H1 (cell line): ENCODE results near the gene FAF2. TPM values are rescaled to one million over a fixed set of nuclear protein-coding genes. Genes with fewer than 3 reads are reported as not detected.

Experiments
- ASH2L ChIP-seq: fragments of 200-600, 300-600 bp; sonication (generic); IDR thresholded peaks from one replicate; pipeline ENCODE4 v1.7.1; 2017; ENCODE audit warnings: low read length
- HDAC6 ChIP-seq: IDR thresholded peaks from one replicate; pipeline ENCODE4 v1.7.1; 2012; ENCODE audit warnings: low read depth, mild to moderate bottlenecking, inconsistent platforms, low read length, moderate library complexity
- JUN ChIP-seq: IDR thresholded peaks from 2 replicates; pipeline ENCODE4 v1.6.1; 2011; ENCODE audit warnings: low read depth, mild to moderate bottlenecking, improper control_type of control experiment, low read length
- RAD21 ChIP-seq, 2 experiments: IDR thresholded peaks in 1 of 2; conservative IDR thresholded peaks in 1 of 2; 2 replicates each; pipeline ENCODE4 v1.6.1; 2011; ENCODE audit warnings: low read depth in 2 of 2, low read length in 2 of 2, improper control_type of control experiment in 1 of 2, inconsistent platforms in 1 of 2, mild to moderate bottlenecking in 1 of 2, moderate library complexity in 1 of 2
- RXRA ChIP-seq: IDR thresholded peaks from 2 replicates; pipeline ENCODE4 v1.6.1; 2011; ENCODE audit warnings: low read depth, mild to moderate bottlenecking, low read length, moderate library complexity; ENCODE audit not compliant: insufficient read depth
- TEAD4 ChIP-seq: IDR thresholded peaks from 2 replicates; pipeline ENCODE4 v1.6.1; 2012; ENCODE audit warnings: low read depth, low read length, inconsistent platforms, mixed read lengths
- polyA plus RNA-seq, 7 experiments: library from polyadenylated mRNA; depleted of rRNA in 3 of 7; stranded (reverse) in 5 of 7; unstranded in 2 of 7; fragments of >200 nt in 5 of 7; fragments of 200-250 nt in 2 of 7; gene quantifications; 1 replicate in 5 of 7; 2 replicates in 1 of 7; 4 replicates in 1 of 7; pipeline versions ENCODE4 v1.2.1 to v1.2.3, GENCODE V29; 2011 to 2013; ENCODE audit warnings: missing spikeins in 2 of 7, mixed read lengths in 2 of 7
- total RNA-seq: library from RNA; stranded (reverse); fragmentation: NEBNext Ultra II Directional; extraction: Animal tissue kit (Norgen Biotek cat#: 25700); gene quantifications from 2 replicates; pipeline ENCODE4 v1.2.1, GENCODE V29; 2021
- TF ChIP-seq, protein P1 (sequence below): fragments of 300-600 bp; sonication (generic); IDR thresholded peaks from 2 replicates; pipeline ENCODE4 v1.7.1; 2012; ENCODE audit warnings: low read length, moderate library complexity, mild to moderate bottlenecking, inconsistent platforms; ENCODE audit not compliant: insufficient replicate concordance
- TF ChIP-seq, protein P2 (sequence below), 3 experiments: IDR thresholded peaks; 1 replicate in 2 of 3; 2 replicates in 1 of 3; pipeline versions ENCODE4 v1.5.1 to v1.6.1; 2011; ENCODE audit warnings: low read length in 3 of 3, mild to moderate bottlenecking in 3 of 3, inconsistent platforms in 2 of 3, low read depth in 1 of 3, moderate library complexity in 1 of 3; ENCODE audit not compliant: insufficient read depth in 1 of 3; ENCODE audit errors: control extremely low read depth in 1 of 3

The FAF2 gene
- total and polyA plus RNA-seq, 2 of the 8 experiments (the other 6 are each of a cell fraction or from before 2014, with no cell fraction given): 20.8 to 35.8 TPM

- TF ChIP-seq, protein P1, sequence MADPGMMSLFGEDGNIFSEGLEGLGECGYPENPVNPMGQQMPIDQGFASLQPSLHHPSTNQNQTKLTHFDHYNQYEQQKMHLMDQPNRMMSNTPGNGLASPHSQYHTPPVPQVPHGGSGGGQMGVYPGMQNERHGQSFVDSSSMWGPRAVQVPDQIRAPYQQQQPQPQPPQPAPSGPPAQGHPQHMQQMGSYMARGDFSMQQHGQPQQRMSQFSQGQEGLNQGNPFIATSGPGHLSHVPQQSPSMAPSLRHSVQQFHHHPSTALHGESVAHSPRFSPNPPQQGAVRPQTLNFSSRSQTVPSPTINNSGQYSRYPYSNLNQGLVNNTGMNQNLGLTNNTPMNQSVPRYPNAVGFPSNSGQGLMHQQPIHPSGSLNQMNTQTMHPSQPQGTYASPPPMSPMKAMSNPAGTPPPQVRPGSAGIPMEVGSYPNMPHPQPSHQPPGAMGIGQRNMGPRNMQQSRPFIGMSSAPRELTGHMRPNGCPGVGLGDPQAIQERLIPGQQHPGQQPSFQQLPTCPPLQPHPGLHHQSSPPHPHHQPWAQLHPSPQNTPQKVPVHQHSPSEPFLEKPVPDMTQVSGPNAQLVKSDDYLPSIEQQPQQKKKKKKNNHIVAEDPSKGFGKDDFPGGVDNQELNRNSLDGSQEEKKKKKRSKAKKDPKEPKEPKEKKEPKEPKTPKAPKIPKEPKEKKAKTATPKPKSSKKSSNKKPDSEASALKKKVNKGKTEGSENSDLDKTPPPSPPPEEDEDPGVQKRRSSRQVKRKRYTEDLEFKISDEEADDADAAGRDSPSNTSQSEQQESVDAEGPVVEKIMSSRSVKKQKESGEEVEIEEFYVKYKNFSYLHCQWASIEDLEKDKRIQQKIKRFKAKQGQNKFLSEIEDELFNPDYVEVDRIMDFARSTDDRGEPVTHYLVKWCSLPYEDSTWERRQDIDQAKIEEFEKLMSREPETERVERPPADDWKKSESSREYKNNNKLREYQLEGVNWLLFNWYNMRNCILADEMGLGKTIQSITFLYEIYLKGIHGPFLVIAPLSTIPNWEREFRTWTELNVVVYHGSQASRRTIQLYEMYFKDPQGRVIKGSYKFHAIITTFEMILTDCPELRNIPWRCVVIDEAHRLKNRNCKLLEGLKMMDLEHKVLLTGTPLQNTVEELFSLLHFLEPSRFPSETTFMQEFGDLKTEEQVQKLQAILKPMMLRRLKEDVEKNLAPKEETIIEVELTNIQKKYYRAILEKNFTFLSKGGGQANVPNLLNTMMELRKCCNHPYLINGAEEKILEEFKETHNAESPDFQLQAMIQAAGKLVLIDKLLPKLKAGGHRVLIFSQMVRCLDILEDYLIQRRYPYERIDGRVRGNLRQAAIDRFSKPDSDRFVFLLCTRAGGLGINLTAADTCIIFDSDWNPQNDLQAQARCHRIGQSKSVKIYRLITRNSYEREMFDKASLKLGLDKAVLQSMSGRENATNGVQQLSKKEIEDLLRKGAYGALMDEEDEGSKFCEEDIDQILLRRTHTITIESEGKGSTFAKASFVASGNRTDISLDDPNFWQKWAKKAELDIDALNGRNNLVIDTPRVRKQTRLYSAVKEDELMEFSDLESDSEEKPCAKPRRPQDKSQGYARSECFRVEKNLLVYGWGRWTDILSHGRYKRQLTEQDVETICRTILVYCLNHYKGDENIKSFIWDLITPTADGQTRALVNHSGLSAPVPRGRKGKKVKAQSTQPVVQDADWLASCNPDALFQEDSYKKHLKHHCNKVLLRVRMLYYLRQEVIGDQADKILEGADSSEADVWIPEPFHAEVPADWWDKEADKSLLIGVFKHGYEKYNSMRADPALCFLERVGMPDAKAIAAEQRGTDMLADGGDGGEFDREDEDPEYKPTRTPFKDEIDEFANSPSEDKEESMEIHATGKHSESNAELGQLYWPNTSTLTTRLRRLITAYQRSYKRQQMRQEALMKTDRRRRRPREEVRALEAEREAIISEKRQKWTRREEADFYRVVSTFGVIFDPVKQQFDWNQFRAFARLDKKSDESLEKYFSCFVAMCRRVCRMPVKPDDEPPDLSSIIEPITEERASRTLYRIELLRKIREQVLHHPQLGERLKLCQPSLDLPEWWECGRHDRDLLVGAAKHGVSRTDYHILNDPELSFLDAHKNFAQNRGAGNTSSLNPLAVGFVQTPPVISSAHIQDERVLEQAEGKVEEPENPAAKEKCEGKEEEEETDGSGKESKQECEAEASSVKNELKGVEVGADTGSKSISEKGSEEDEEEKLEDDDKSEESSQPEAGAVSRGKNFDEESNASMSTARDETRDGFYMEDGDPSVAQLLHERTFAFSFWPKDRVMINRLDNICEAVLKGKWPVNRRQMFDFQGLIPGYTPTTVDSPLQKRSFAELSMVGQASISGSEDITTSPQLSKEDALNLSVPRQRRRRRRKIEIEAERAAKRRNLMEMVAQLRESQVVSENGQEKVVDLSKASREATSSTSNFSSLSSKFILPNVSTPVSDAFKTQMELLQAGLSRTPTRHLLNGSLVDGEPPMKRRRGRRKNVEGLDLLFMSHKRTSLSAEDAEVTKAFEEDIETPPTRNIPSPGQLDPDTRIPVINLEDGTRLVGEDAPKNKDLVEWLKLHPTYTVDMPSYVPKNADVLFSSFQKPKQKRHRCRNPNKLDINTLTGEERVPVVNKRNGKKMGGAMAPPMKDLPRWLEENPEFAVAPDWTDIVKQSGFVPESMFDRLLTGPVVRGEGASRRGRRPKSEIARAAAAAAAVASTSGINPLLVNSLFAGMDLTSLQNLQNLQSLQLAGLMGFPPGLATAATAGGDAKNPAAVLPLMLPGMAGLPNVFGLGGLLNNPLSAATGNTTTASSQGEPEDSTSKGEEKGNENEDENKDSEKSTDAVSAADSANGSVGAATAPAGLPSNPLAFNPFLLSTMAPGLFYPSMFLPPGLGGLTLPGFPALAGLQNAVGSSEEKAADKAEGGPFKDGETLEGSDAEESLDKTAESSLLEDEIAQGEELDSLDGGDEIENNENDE: no peak
- no peak for TF ChIP-seq JUN
- TF ChIP-seq, protein P2, sequence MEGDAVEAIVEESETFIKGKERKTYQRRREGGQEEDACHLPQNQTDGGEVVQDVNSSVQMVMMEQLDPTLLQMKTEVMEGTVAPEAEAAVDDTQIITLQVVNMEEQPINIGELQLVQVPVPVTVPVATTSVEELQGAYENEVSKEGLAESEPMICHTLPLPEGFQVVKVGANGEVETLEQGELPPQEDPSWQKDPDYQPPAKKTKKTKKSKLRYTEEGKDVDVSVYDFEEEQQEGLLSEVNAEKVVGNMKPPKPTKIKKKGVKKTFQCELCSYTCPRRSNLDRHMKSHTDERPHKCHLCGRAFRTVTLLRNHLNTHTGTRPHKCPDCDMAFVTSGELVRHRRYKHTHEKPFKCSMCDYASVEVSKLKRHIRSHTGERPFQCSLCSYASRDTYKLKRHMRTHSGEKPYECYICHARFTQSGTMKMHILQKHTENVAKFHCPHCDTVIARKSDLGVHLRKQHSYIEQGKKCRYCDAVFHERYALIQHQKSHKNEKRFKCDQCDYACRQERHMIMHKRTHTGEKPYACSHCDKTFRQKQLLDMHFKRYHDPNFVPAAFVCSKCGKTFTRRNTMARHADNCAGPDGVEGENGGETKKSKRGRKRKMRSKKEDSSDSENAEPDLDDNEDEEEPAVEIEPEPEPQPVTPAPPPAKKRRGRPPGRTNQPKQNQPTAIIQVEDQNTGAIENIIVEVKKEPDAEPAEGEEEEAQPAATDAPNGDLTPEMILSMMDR (IDR thresholded peaks at IDR 0.05; ENCODE audit: control extremely low read depth in 1 of 3, insufficient read depth in 1 of 3, low read depth in 1 of 3, low read length in 3 of 3): peak; percentile 77 to 95 (median 82)
- TF ChIP-seq HDAC6: no peak
- no peak for TF ChIP-seq RXRA
- no peak for TF ChIP-seq TEAD4
- no peak for TF ChIP-seq ASH2L
- 0 out of 4 replicates have a peak, but pooled peaks of 1 of the 2 experiments have one; percentile 7 for TF ChIP-seq RAD21 (IDR thresholded peaks at IDR 0.05 in 1 of 2, conservative IDR thresholded peaks at IDR 0.05 in 1 of 2; ENCODE audit: low read depth in 2 of 2, low read length in 2 of 2)
These were observed at the start of gene FAF2 (continued) for GRCh38 chr5:176447978-176448608.
